RWPE2 (cell line): ENCODE data around the gene HSD17B13.

Experiments
- ATAC-seq: fragments of 200-7000 bp; cut with Tn5 transposase; 3 replicates; pipeline ENCODE4 v1.9.1; 2021; ENCODE audit warnings: low read depth
- DNase-seq: peaks from one replicate; pipeline ENCODE4 v3.0.0-alpha.2; 2020; ENCODE audit warnings: low spot score
- H3K27ac ChIP-seq: fragments of 450-650 bp; 2 replicates; pipeline ENCODE4 v1.5.1; 2017; ENCODE audit warnings: mild to moderate bottlenecking; ENCODE audit not compliant: poor library complexity, severe bottlenecking
- H3K27me3 ChIP-seq: fragments of 250-450 bp; sonication (Bioruptor Pico); 2 replicates; pipeline ENCODE4 v1.5.1; 2021; ENCODE audit warnings: mild to moderate bottlenecking, moderate library complexity; ENCODE audit not compliant: insufficient read depth, poor library complexity, severe bottlenecking
- H3K36me3 ChIP-seq: fragments of 250-450 bp; sonication (Bioruptor Pico); 2 replicates; pipeline ENCODE4 v1.5.1; 2020; ENCODE audit warnings: low read depth, mild to moderate bottlenecking, moderate library complexity
- H3K4me1 ChIP-seq: fragments of 250-450 bp; sonication (Bioruptor Pico); 2 replicates; pipeline ENCODE4 v1.5.1; 2021; ENCODE audit warnings: mild to moderate bottlenecking, moderate library complexity; ENCODE audit not compliant: insufficient read depth, poor library complexity, severe bottlenecking
- H3K4me3 ChIP-seq: fragments of 250-450 bp; sonication (Bioruptor Pico); 2 replicates; pipeline ENCODE4 v1.5.1; 2021; ENCODE audit warnings: mild to moderate bottlenecking, moderate library complexity; ENCODE audit not compliant: severe bottlenecking
- H3K9me3 ChIP-seq: fragments of 250-450 bp; sonication (Bioruptor Pico); 2 replicates; pipeline ENCODE4 v1.5.1; 2021; ENCODE audit warnings: mild to moderate bottlenecking, moderate library complexity; ENCODE audit not compliant: severe bottlenecking
- CTCF ChIP-seq: fragments of 450-650 bp; IDR thresholded peaks from one replicate; pipeline ENCODE4 v1.5.1; 2017; ENCODE audit warnings: mild to moderate bottlenecking, moderate library complexity; ENCODE audit not compliant: poor library complexity, severe bottlenecking

HSD17B13 gene

GRCh38 chr4:87274327-87274726, 48.4 kb downstream of the HSD17B13 start:
- Histone ChIP-seq H3K27me3 (no peaks in the 10 kb centered on the region), H3K9me3 (no peaks in the 10 kb centered on the region), H3K27ac (no peak overlapping the region), H3K4me1 (no peaks in the 10 kb centered on the region), H3K36me3 (no peaks in the 10 kb centered on the region), H3K4me3 (no peak overlapping the region)
- DNase-seq (no peak), ATAC-seq (no peak)
- TF ChIP-seq CTCF, result no peak

GRCh38 chr4:87270825-87271224, 51.9 kb downstream of the HSD17B13 start:
- no peak overlapping the region for H3K4me3 ChIP-seq
- no peak for TF ChIP-seq CTCF
- ATAC-seq (no peak), DNase-seq (no peak)
- H3K4me1 ChIP-seq, result no peaks in the 10 kb centered on the region
- H3K36me3 ChIP-seq, result no peaks in the 10 kb centered on the region
- no peaks in the 10 kb centered on the region for H3K9me3 ChIP-seq
- H3K27me3 ChIP-seq, result no peaks in the 10 kb centered on the region
- no peak overlapping the region for H3K27ac ChIP-seq

- peak; percentile 80 for ATAC-seq
Measured at GRCh38 chr4:87270144-87270543, 52.5 kb downstream of the HSD17B13 start.

GRCh38 chr4:87268411-87268810, 54.3 kb downstream of the HSD17B13 start:
- Histone ChIP-seq H3K36me3 (no peaks in the 10 kb centered on the region), H3K27ac (no peak overlapping the region), H3K4me3 (no peak overlapping the region), H3K9me3 (no peaks in the 10 kb centered on the region), H3K27me3 (no peaks in the 10 kb centered on the region), H3K4me1 (no peaks in the 10 kb centered on the region)
- no peak for ATAC-seq
- DNase-seq, result no peak
- TF ChIP-seq CTCF, result no peak

More at GRCh38 chr4:87270144-87270543, 52.5 kb downstream of the HSD17B13 start:
- Histone ChIP-seq H3K27ac (no peak overlapping the region), H3K36me3 (no peaks in the 10 kb centered on the region), H3K27me3 (no peaks in the 10 kb centered on the region), H3K4me3 (no peak overlapping the region), H3K9me3 (no peaks in the 10 kb centered on the region), H3K4me1 (no peaks in the 10 kb centered on the region)
- no peak for DNase-seq
- TF ChIP-seq CTCF, result peak; percentile 75

GRCh38 chr4:87266986-87267385, 55.7 kb downstream of the HSD17B13 start:
- Histone ChIP-seq H3K9me3 (no peaks in the 10 kb centered on the region), H3K4me1 (no peaks in the 10 kb centered on the region), H3K36me3 (no peaks in the 10 kb centered on the region), H3K27ac (no peak overlapping the region), H3K4me3 (no peak overlapping the region), H3K27me3 (no peaks in the 10 kb centered on the region)
- DNase-seq, result no peak
- ATAC-seq, result no peak
- no peak for TF ChIP-seq CTCF
